GM18870 (cell line): Measurements from ENCODE around the gene THBS1.

Source experiments
- ATAC-seq: cut with Tn5 transposase; IDR thresholded peaks from one replicate; pipeline ENCODE4 v1.9.1; 2021; ENCODE audit warnings: moderate library complexity; ENCODE audit not compliant: unreplicated experiment

The THBS1 gene

GRCh38 chr15:39587731-39588530, 7.1 kb downstream of the THBS1 start:
- no peak for ATAC-seq

- no peak for ATAC-seq
These were observed 7.8 kb downstream of the THBS1 start for GRCh38 chr15:39588531-39589192.

GRCh38 chr15:39589193-39589814, 8.4 kb downstream of the THBS1 start:
- no peak for ATAC-seq

GRCh38 chr15:39589815-39590644, 9.2 kb downstream of the THBS1 start:
- ATAC-seq = no peak

GRCh38 chr15:39591141-39591895, 10.4 kb downstream of the THBS1 start:
- no peak for ATAC-seq

- no peak for ATAC-seq
These were observed 11.0 kb downstream of the THBS1 start for GRCh38 chr15:39591896-39592315.

GRCh38 chr15:39592500-39592899, 11.6 kb downstream of the THBS1 start:
- ATAC-seq = no peak

- ATAC-seq = no peak
These were observed 12.3 kb downstream of the THBS1 start for GRCh38 chr15:39593071-39593655.

GRCh38 chr15:39593656-39594445, 13.0 kb downstream of the THBS1 start:
- ATAC-seq = no peak

GRCh38 chr15:39594446-39595337, 13.8 kb downstream of the THBS1 start:
- no peak for ATAC-seq

GRCh38 chr15:39595338-39596221, 14.7 kb downstream of the THBS1 start:
- ATAC-seq = no peak

GRCh38 chr15:39596358-39597051, 15.6 kb downstream of the THBS1 start:
- no peak for ATAC-seq

GRCh38 chr15:39597336-39597735, 16.5 kb downstream of the THBS1 start:
- no peak for ATAC-seq

GRCh38 chr15:39597751-39598185, 16.9 kb downstream of the THBS1 start:
- ATAC-seq = no peak

GRCh38 chr15:39598186-39598850, 17.4 kb downstream of the THBS1 start:
- ATAC-seq = no peak
